Right lobe of liver (tissue), 6 donors: ENCODE results near the gene OVOL2. TPM values are rescaled to one million over a fixed set of nuclear protein-coding genes. Genes with fewer than 3 reads are reported as not detected.

Source experiments
- ATAC-seq, 4 donors: fragments of 200-7000 bp; cut with Tn5 transposase; one replicate each; pipeline ENCODE4 v1.9.1; 2020; ENCODE audit warnings: mild to moderate bottlenecking in 4 of 4, moderate library complexity in 4 of 4
- DNase-seq, 3 donors: peaks; one replicate each; pipeline ENCODE4 v3.0.0-alpha.2; 2020
- H3K27ac ChIP-seq, 3 donors: fragments of 200-600 bp; one replicate each; pipeline ENCODE4 v1.8.0; 2022
- H3K27me3 ChIP-seq, 2 donors: fragments of 200-600 bp; one replicate each; pipeline ENCODE4 v1.8.0; 2022
- H3K36me3 ChIP-seq, 4 donors: fragments of 200-600 bp; sonication (generic) in 1 of 4; one replicate each; pipeline versions ENCODE4 v1.5.1 to v1.8.0; 2017 to 2022; ENCODE audit warnings: control low read depth in 1 of 4
- H3K4me1 ChIP-seq, 4 donors: fragments of 200-600 bp; sonication (generic) in 1 of 4; one replicate each; pipeline versions ENCODE4 v1.5.1 to v1.8.0; 2017 to 2022; ENCODE audit warnings: control low read depth in 1 of 4
- H3K4me3 ChIP-seq, 3 donors: fragments of 200-600 bp; one replicate each; pipeline ENCODE4 v1.8.0; 2022
- H3K9me3 ChIP-seq, 4 donors: fragments of 200-600 bp; sonication (generic) in 1 of 4; one replicate each; pipeline versions ENCODE4 v1.5.1 to v1.8.0; 2017 to 2022; ENCODE audit warnings: control low read depth in 1 of 4
- POLR2A ChIP-seq: fragments of 450-650 bp; IDR thresholded peaks from one replicate; pipeline ENCODE4 v1.6.1; 2017; ENCODE audit warnings: antibody characterized with exemption, mild to moderate bottlenecking
- WGBS: methylation state at CpG from one replicate; pipeline ENCODE4 v1.1.6; 2018; ENCODE audit warnings: low coverage, low lambda C conversion rate; ENCODE audit not compliant: insufficient coverage; ENCODE audit errors: missing lambda C conversion rate; 5-methylcytosine and 5-hydroxymethylcytosine counted together
- intact Hi-C, 2 donors: fragments of 100-400 bp; cut with DNase I; formaldehyde crosslinking; loops; one replicate each; pipeline versions ENCODE4 v1.11.2 to v1.14.1; 2022
- total RNA-seq, 6 experiments: library from RNA; depleted of rRNA in 2 of 6; stranded (reverse); fragments of >200 nt in 2 of 6; fragmentation: NEBNext Ultra II Directional in 3 of 6; extraction: Animal tissue kit (Norgen Biotek cat#: 25700) in 3 of 6; gene quantifications; one replicate each; pipeline versions ENCODE4 v1.1.0 to v1.2.4, GENCODE V29; 2016 to 2023
- TF ChIP-seq, protein P1 (sequence below), 4 donors: fragments of 200-600 bp in 3 of 4; fragments of 450-650 bp in 1 of 4; IDR thresholded peaks; one replicate each; pipeline versions ENCODE4 v1.5.1 to v1.8.0; 2016 to 2022; ENCODE audit warnings: antibody characterized with exemption in 4 of 4, mild to moderate bottlenecking in 2 of 4
- donor health status: DM: no; HTN: yes; CAD: no.
- donor health status: DM: no; HTN: no; CAD: no.
- donor health status: DM: no; HTN: no; CAD: no.
- donor health status: DM: no; HTN: yes; CAD: no.
- donor health status: DM: no; HTN: yes; CAD: no.

OVOL2 gene
- total RNA-seq, 6 experiments from 2014 or later, result 0.25 TPM; not detected in 5

DNA sequence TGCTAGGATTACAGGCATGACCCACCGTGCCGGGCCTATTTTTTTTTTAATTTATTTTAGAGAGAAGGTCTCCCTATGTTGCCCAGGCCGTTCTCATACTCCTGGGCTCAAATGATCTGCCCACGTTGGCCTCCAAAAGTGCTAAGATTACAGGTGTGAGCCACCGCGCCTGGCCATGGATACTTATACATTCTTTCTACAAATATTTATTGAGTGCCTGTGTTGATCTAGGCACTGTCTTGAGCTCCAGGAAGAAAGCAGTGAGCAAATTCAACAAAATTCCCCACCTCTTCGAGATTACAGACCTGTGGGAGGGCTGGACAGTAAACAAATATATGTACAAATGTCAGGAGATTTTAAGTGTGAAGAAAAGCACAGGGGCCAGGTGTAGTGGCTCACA, 51.0 kb downstream of the OVOL2 start:
- intact Hi-C loops, result no loop called here
- DNase-seq, result no peak
- Histone ChIP-seq H3K4me3 (no peak overlapping the region), H3K9me3 (no peaks in the 10 kb centered on the region), H3K36me3 (no peaks in the 10 kb centered on the region), H3K27me3 (no peaks in the 10 kb centered on the region), H3K4me1 (peaks cover 0 to 23% (median 0%) of the 10 kb centered on the region in 4 donors), H3K27ac (no peak overlapping the region)
- no peak for ATAC-seq
- TF ChIP-seq POLR2A, result no peak
- TF ChIP-seq, protein P1, sequence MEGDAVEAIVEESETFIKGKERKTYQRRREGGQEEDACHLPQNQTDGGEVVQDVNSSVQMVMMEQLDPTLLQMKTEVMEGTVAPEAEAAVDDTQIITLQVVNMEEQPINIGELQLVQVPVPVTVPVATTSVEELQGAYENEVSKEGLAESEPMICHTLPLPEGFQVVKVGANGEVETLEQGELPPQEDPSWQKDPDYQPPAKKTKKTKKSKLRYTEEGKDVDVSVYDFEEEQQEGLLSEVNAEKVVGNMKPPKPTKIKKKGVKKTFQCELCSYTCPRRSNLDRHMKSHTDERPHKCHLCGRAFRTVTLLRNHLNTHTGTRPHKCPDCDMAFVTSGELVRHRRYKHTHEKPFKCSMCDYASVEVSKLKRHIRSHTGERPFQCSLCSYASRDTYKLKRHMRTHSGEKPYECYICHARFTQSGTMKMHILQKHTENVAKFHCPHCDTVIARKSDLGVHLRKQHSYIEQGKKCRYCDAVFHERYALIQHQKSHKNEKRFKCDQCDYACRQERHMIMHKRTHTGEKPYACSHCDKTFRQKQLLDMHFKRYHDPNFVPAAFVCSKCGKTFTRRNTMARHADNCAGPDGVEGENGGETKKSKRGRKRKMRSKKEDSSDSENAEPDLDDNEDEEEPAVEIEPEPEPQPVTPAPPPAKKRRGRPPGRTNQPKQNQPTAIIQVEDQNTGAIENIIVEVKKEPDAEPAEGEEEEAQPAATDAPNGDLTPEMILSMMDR (IDR thresholded peaks at IDR 0.05), result no peak
- 90% methylated on average over 7 of the region's 7 CpGs for WGBS

- Histone ChIP-seq H3K9me3 (no peaks in the 10 kb centered on the region), H3K36me3 (no peaks in the 10 kb centered on the region), H3K4me3 (no peak overlapping the region), H3K27ac (no peak overlapping the region), H3K27me3 (no peaks in the 10 kb centered on the region), H3K4me1 (peaks cover 0 to 30% (median 0%) of the 10 kb centered on the region in 4 donors)
- intact Hi-C loops, result no loop called here
- DNase-seq, result no peak
- peak in 2 of 4 donors; percentile 35 to 39 for ATAC-seq
- no peak for TF ChIP-seq POLR2A
- 34% methylated on average over 4 of the region's 6 CpGs for WGBS
Observed at GRCh38 chr20:18005990-18006364, 51.7 kb downstream of the OVOL2 start.

GRCh38 chr20:18005170-18005989, 52.3 kb downstream of the OVOL2 start:
- no peaks in the 10 kb centered on the region for H3K27me3 ChIP-seq
- H3K9me3 ChIP-seq, result no peaks in the 10 kb centered on the region
- DNase-seq (no peak), ATAC-seq (peak in 1 of 4 donors; percentile 11)
- H3K4me1 ChIP-seq, result peaks cover 0 to 30% (median 0%) of the 10 kb centered on the region in 4 donors
- TF ChIP-seq, protein P1 (IDR thresholded peaks at IDR 0.05), result no peak
- TF ChIP-seq POLR2A, result no peak
- no peak overlapping the region for H3K27ac ChIP-seq
- 94% methylated on average over 12 of the region's 21 CpGs for WGBS
- H3K36me3 ChIP-seq, result no peaks in the 10 kb centered on the region
- H3K4me3 ChIP-seq, result no peak overlapping the region
- intact Hi-C loops, result no loop called here

- WGBS, result 74% methylated on average over 5 of the region's 8 CpGs
- no peak overlapping the region for H3K4me3 ChIP-seq
- no peak for TF ChIP-seq POLR2A
- TF ChIP-seq, protein P1 (IDR thresholded peaks at IDR 0.05), result no peak
- no peaks in the 10 kb centered on the region for H3K27me3 ChIP-seq
- H3K27ac ChIP-seq, result no peak overlapping the region
- H3K9me3 ChIP-seq, result no peaks in the 10 kb centered on the region
- peaks cover 0 to 30% (median 0%) of the 10 kb centered on the region in 4 donors for H3K4me1 ChIP-seq
- ATAC-seq, result no peak
- H3K36me3 ChIP-seq, result no peaks in the 10 kb centered on the region
- DNase-seq, result no peak
- intact Hi-C loops, result no loop called here
Observed at GRCh38 chr20:18004384-18005031, 53.2 kb downstream of the OVOL2 start.

DNA sequence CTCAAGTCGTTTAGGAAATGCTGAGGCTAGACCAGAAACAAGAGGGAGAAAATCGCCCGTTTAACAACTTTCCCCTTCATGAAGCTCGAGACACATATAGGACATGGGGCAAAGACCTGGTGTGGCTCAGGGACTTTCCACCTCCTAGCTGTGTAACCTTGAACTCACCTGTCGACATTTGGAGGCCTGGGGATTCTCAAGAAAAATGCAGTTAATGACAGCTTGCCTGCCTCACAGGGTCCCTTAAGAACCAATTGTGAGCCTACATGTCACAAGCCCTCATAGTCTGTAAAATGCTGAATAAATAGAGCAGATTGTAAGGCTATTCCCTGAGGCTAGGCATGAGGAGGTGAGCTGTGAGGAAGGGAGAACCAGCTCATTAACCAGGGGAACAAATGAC, 53.8 kb downstream of the OVOL2 start:
- TF ChIP-seq POLR2A, result no peak
- TF ChIP-seq, protein P1 (IDR thresholded peaks at IDR 0.05), result no peak
- Histone ChIP-seq H3K36me3 (no peaks in the 10 kb centered on the region), H3K27me3 (no peaks in the 10 kb centered on the region), H3K27ac (no peak overlapping the region), H3K4me3 (no peak overlapping the region), H3K4me1 (peaks cover 0 to 30% (median 0%) of the 10 kb centered on the region in 4 donors), H3K9me3 (no peaks in the 10 kb centered on the region)
- intact Hi-C loops, result no loop called here
- 60% methylated on average over 2 of the region's 5 CpGs for WGBS
- ATAC-seq (no peak), DNase-seq (no peak)
